SK-N-SH (cell line): ENCODE data around the gene OPTC. TPM values are rescaled to one million over a fixed set of nuclear protein-coding genes. Genes with fewer than 3 reads are reported as not detected.

ENCODE experiments used
- CTCF ChIA-PET: fragments of 300-600, 350-600 bp; formaldehyde crosslinking; extraction: SDS; loops from one replicate; lab custom pipeline; 2021; lab: Yijun Ruan, JAX
- POLR2A ChIA-PET: fragments of 350-600 bp; sonication (Branson Sonifier 250); formaldehyde crosslinking; extraction: SDS; loops from one replicate; lab custom pipeline; 2020; ENCODE audit warnings: antibody characterized with exemption, inconsistent platforms; lab: Yijun Ruan, JAX
- DNase-seq: peaks from one replicate; pipeline ENCODE4 v3.0.0; 2012
- H2AFZ ChIP-seq: fragments of 200-600 bp; sonication (generic); 2 replicates; pipeline ENCODE4 v1.8.1; 2016; ENCODE audit warnings: antibody characterized with exemption, mild to moderate bottlenecking, low read depth
- H3F3A ChIP-seq: fragments of 200-600 bp; sonication (generic); replicated peaks from 2 replicates; pipeline ENCODE3; 2016; ENCODE audit warnings: antibody characterized with exemption, mild to moderate bottlenecking; ENCODE audit not compliant: insufficient read depth
- H3K27ac ChIP-seq, 2 experiments: fragments of 200-500 bp in 1 of 2; fragments of 200-600 bp in 1 of 2; sonication (Bioruptor generic) in 1 of 2; sonication (generic), shearing (Covaris generic) in 1 of 2; 2 replicates each; pipeline versions ENCODE4 v1.5.1 to v1.6.1; 2014 to 2016; ENCODE audit warnings: low read depth in 2 of 2, inconsistent platforms in 1 of 2, low read length in 1 of 2, mild to moderate bottlenecking in 1 of 2, mixed read lengths in 1 of 2
- H3K27me3 ChIP-seq: fragments of 200-600 bp; sonication (generic), shearing (Covaris generic); 2 replicates; pipeline ENCODE4 v1.6.1; 2016; ENCODE audit warnings: mixed run types; ENCODE audit not compliant: insufficient read depth
- H3K36me3 ChIP-seq, 2 experiments: fragments of 200-500 bp in 1 of 2; fragments of 200-600 bp in 1 of 2; sonication (Bioruptor generic) in 1 of 2; sonication (generic) in 1 of 2; replicated peaks in 1 of 2; 2 replicates each; pipeline versions ENCODE3 to v1.5.1; 2014 to 2016; ENCODE audit warnings: low read length in 1 of 2, mild to moderate bottlenecking in 1 of 2; ENCODE audit not compliant: insufficient read depth in 2 of 2, control insufficient read depth in 1 of 2
- H3K4me1 ChIP-seq, 2 experiments: fragments of 200-500 bp in 1 of 2; fragments of 200-600 bp in 1 of 2; sonication (Bioruptor generic) in 1 of 2; sonication (generic), shearing (Covaris generic) in 1 of 2; 2 replicates each; pipeline versions ENCODE4 v1.5.1 to v1.6.1; 2014 to 2016; ENCODE audit warnings: low read depth in 1 of 2, low read length in 1 of 2, mixed run types in 1 of 2; ENCODE audit not compliant: insufficient read depth in 2 of 2, control insufficient read depth in 1 of 2
- H3K4me2 ChIP-seq: fragments of 200-600 bp; sonication (generic), shearing (Covaris generic); 2 replicates; pipeline ENCODE4 v1.6.1; 2017; ENCODE audit warnings: mixed run types
- H3K4me3 ChIP-seq, 2 experiments: fragments of 200-500 bp in 1 of 2; fragments of 200-600 bp in 1 of 2; sonication (Bioruptor generic) in 1 of 2; sonication (generic), shearing (Covaris generic) in 1 of 2; 2 replicates each; pipeline versions ENCODE4 v1.5.1 to v1.8.1; 2014 to 2016; ENCODE audit warnings: low read depth in 2 of 2, inconsistent platforms in 1 of 2, low read length in 1 of 2, mild to moderate bottlenecking in 1 of 2, mixed read lengths in 1 of 2, moderate library complexity in 1 of 2
- H3K79me2 ChIP-seq: fragments of 200-600 bp; sonication (generic); 2 replicates; pipeline ENCODE4 v1.8.1; 2017; ENCODE audit warnings: mild to moderate bottlenecking; ENCODE audit not compliant: insufficient read depth
- H3K9ac ChIP-seq: fragments of 200-600 bp; sonication (generic); 2 replicates; pipeline ENCODE4 v1.6.1; 2017; ENCODE audit warnings: mixed run types
- H3K9me2 ChIP-seq: fragments of 200-600 bp; sonication (generic); 2 replicates; pipeline ENCODE4 v1.6.1; 2017; ENCODE audit warnings: mixed run types
- H3K9me3 ChIP-seq: fragments of 200-600 bp; sonication (generic); 2 replicates; pipeline ENCODE4 v1.6.1; 2017; ENCODE audit warnings: mixed run types, mild to moderate bottlenecking, moderate library complexity
- H4K20me1 ChIP-seq: fragments of 200-600 bp; sonication (generic); 2 replicates; pipeline ENCODE4 v1.6.1; 2017; ENCODE audit warnings: mild to moderate bottlenecking, mixed run types; ENCODE audit not compliant: insufficient read depth
- CHD2 ChIP-seq: fragments of 150-350 bp; IDR thresholded peaks from 2 replicates; pipeline ENCODE4 v1.6.1; 2018; ENCODE audit warnings: low read length; ENCODE audit not compliant: partially characterized antibody
- ELF1 ChIP-seq: IDR thresholded peaks from 2 replicates; pipeline ENCODE4 v1.4.0; 2012
- EP300 ChIP-seq, 2 experiments: IDR thresholded peaks; 2 replicates each; pipeline versions ENCODE4 v1.4.0 to v1.6.1; 2012; ENCODE audit warnings: borderline replicate concordance in 1 of 2, low read depth in 1 of 2, low read length in 1 of 2
- FOXJ3 ChIP-seq: sonication (generic); formaldehyde crosslinking; IDR thresholded peaks from 2 replicates; pipeline ENCODE4 v1.5.1; 2020; ENCODE audit warnings: mild to moderate bottlenecking, missing genetic modification reagents
- FOXM1 ChIP-seq: IDR thresholded peaks from 2 replicates; pipeline ENCODE4 v1.4.0; 2012; ENCODE audit warnings: low read depth, mild to moderate bottlenecking
- GABPA ChIP-seq: IDR thresholded peaks from 2 replicates; pipeline ENCODE4 v1.4.0; 2012; ENCODE audit warnings: low read depth, mild to moderate bottlenecking
- GATA2 ChIP-seq: sonication (generic); formaldehyde crosslinking; IDR thresholded peaks from 2 replicates; pipeline ENCODE4 v1.5.0; 2020; ENCODE audit warnings: mild to moderate bottlenecking, missing genetic modification reagents
- MEF2A ChIP-seq: IDR thresholded peaks from 2 replicates; pipeline ENCODE4 v1.4.0; 2012; ENCODE audit warnings: low read depth, borderline replicate concordance
- NFIC ChIP-seq: IDR thresholded peaks from 2 replicates; pipeline ENCODE4 v1.4.0; 2012; ENCODE audit warnings: borderline replicate concordance
- NRF1 ChIP-seq: IDR thresholded peaks from 2 replicates; pipeline ENCODE4 v1.6.1; 2012; ENCODE audit warnings: low read depth, mild to moderate bottlenecking, low read length
- RCOR1 ChIP-seq: fragments of 150-350 bp; IDR thresholded peaks from 2 replicates; pipeline ENCODE4 v1.6.1; 2017; ENCODE audit warnings: antibody characterized with exemption, low read length
- RXRA ChIP-seq: IDR thresholded peaks from 2 replicates; pipeline ENCODE4 v1.4.0; 2012; ENCODE audit warnings: low read depth, mild to moderate bottlenecking, borderline replicate concordance
- SIN3A ChIP-seq: IDR thresholded peaks from 2 replicates; pipeline ENCODE4 v1.6.1; 2012; ENCODE audit warnings: low read depth, mild to moderate bottlenecking, low read length, moderate library complexity, borderline replicate concordance
- TAF1 ChIP-seq: IDR thresholded peaks from 2 replicates; pipeline ENCODE4 v1.6.1; 2012; ENCODE audit warnings: low read depth, mild to moderate bottlenecking, low read length, moderate library complexity, borderline replicate concordance
- WGBS: methylation state at CpG from one replicate; pipeline ENCODE4 v1.1.6; 2017; ENCODE audit warnings: low lambda C conversion rate; 5-methylcytosine and 5-hydroxymethylcytosine counted together
- polyA plus RNA-seq, 3 experiments: library from polyadenylated mRNA; depleted of rRNA; stranded (reverse); fragments of >200 nt; gene quantifications; 2 replicates each; pipeline ENCODE4 v1.2.3, GENCODE V29; 2012
- TF ChIP-seq, protein P1 (sequence below): IDR thresholded peaks from 2 replicates; pipeline ENCODE4 v1.4.0; 2012; ENCODE audit warnings: low read depth, borderline replicate concordance
- TF ChIP-seq, protein P2 (sequence below): IDR thresholded peaks from 2 replicates; pipeline ENCODE4 v1.4.0; 2012; ENCODE audit warnings: low read depth, borderline replicate concordance
- TF ChIP-seq, protein P3 (sequence below): IDR thresholded peaks from 2 replicates; pipeline ENCODE4 v1.6.1; 2012; ENCODE audit warnings: mild to moderate bottlenecking, low read depth, low read length, moderate library complexity
- TF ChIP-seq, protein P4 (sequence below): fragments of 150-350 bp; IDR thresholded peaks from 2 replicates; pipeline ENCODE4 v1.6.1; 2016; ENCODE audit warnings: mild to moderate bottlenecking, low read depth, low read length
- TF ChIP-seq, protein P5 (sequence below): IDR thresholded peaks from 2 replicates; pipeline ENCODE4; 2012
- TF ChIP-seq, protein P6 (sequence below): fragments of 200-600 bp; sonication (generic); IDR thresholded peaks from 2 replicates; pipeline ENCODE4 v1.6.1; 2017; ENCODE audit warnings: antibody characterized with exemption, mild to moderate bottlenecking, moderate library complexity

OPTC gene
- polyA plus RNA-seq, 1 of the 3 experiments (the other 2 are of a cell fraction), result not detected

DNA sequence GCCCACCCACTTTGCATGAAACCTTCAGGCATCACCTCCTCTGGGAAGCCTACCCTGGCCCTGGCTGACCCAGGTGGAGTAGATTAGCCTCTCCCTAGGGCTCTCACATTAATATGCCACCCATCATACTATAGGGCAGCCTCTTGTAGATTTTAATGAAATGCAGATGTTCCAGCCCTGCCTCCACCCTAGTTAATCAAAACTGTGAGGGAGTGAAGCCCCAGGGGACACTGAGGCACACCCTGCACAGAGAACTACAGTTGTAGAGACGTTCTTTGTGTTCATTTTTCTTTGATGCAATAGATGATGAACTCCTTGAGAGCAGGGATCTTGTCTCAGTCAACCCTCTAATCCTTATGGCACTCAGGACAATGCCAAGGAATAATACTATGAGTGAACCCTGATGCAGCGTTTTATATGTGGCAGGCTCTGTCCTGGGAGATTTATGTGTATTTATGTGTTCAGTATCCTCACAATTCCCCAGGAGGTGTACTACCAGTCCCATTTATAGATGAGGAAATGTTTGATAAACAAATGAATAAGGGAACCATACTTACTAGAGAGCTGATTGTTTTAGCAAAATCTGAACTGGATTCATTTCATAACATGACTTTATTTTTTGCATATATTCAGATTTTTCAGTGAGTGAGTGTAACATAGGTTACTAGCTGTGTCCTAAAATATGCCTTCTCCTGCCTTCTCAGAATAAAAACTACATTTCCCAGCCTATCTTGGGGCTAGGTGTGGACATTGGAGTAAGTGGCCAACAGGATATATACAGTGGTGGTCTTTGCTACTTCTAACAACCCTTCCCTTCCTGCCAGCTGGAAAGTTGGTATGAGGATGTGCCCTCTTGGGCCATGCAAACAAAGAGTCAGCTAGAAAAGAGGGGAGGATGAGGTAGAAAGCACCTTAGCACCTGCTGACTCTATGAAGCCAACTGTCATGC lies 41.8 kb upstream of the OPTC start:
- no peaks in the 10 kb centered on the region for H3K9me2 ChIP-seq
- POLR2A ChIA-PET, result no interaction called here
- 22% methylated on average over 2 of the region's 2 CpGs for WGBS
- H2AFZ ChIP-seq, result no peak overlapping the region
- peaks cover 0 to 16% of the 10 kb centered on the region in 2 experiments; a peak in 3 of 4 replicates for H3K4me1 ChIP-seq
- no peak overlapping the region for H3K9ac ChIP-seq
- H3K36me3 ChIP-seq, result no peaks in the 10 kb centered on the region
- H4K20me1 ChIP-seq, result no peaks in the 10 kb centered on the region
- H3K79me2 ChIP-seq, result no peaks in the 10 kb centered on the region
- H3K9me3 ChIP-seq, result no peaks in the 10 kb centered on the region
- H3K4me3 ChIP-seq, result no peak overlapping the region
- TF ChIP-seq CHD2 (no peak), TAF1 (no peak), ELF1 (no peak), FOXJ3 (CRISPR knock-in tag) (no peak), GATA2 (CRISPR knock-in tag) (no peak), FOXM1 (no peak), NRF1 (no peak), GABPA (no peak), RCOR1 (no peak), MEF2A (no peak), RXRA (no peak), SIN3A (no peak), NFIC (no peak), EP300 (IDR thresholded peaks at IDR 0.05; ENCODE audit: borderline replicate concordance in 1 of 2, low read depth in 1 of 2, low read length in 1 of 2) (no peak)
- TF ChIP-seq, protein P1, sequence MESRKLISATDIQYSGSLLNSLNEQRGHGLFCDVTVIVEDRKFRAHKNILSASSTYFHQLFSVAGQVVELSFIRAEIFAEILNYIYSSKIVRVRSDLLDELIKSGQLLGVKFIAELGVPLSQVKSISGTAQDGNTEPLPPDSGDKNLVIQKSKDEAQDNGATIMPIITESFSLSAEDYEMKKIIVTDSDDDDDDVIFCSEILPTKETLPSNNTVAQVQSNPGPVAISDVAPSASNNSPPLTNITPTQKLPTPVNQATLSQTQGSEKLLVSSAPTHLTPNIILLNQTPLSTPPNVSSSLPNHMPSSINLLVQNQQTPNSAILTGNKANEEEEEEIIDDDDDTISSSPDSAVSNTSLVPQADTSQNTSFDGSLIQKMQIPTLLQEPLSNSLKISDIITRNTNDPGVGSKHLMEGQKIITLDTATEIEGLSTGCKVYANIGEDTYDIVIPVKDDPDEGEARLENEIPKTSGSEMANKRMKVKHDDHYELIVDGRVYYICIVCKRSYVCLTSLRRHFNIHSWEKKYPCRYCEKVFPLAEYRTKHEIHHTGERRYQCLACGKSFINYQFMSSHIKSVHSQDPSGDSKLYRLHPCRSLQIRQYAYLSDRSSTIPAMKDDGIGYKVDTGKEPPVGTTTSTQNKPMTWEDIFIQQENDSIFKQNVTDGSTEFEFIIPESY, result no peak
- TF ChIP-seq, protein P2, sequence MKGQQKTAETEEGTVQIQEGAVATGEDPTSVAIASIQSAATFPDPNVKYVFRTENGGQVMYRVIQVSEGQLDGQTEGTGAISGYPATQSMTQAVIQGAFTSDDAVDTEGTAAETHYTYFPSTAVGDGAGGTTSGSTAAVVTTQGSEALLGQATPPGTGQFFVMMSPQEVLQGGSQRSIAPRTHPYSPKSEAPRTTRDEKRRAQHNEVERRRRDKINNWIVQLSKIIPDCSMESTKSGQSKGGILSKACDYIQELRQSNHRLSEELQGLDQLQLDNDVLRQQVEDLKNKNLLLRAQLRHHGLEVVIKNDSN, result no peak
- TF ChIP-seq, protein P3, sequence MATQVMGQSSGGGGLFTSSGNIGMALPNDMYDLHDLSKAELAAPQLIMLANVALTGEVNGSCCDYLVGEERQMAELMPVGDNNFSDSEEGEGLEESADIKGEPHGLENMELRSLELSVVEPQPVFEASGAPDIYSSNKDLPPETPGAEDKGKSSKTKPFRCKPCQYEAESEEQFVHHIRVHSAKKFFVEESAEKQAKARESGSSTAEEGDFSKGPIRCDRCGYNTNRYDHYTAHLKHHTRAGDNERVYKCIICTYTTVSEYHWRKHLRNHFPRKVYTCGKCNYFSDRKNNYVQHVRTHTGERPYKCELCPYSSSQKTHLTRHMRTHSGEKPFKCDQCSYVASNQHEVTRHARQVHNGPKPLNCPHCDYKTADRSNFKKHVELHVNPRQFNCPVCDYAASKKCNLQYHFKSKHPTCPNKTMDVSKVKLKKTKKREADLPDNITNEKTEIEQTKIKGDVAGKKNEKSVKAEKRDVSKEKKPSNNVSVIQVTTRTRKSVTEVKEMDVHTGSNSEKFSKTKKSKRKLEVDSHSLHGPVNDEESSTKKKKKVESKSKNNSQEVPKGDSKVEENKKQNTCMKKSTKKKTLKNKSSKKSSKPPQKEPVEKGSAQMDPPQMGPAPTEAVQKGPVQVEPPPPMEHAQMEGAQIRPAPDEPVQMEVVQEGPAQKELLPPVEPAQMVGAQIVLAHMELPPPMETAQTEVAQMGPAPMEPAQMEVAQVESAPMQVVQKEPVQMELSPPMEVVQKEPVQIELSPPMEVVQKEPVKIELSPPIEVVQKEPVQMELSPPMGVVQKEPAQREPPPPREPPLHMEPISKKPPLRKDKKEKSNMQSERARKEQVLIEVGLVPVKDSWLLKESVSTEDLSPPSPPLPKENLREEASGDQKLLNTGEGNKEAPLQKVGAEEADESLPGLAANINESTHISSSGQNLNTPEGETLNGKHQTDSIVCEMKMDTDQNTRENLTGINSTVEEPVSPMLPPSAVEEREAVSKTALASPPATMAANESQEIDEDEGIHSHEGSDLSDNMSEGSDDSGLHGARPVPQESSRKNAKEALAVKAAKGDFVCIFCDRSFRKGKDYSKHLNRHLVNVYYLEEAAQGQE, result no peak
- TF ChIP-seq, protein P4, sequence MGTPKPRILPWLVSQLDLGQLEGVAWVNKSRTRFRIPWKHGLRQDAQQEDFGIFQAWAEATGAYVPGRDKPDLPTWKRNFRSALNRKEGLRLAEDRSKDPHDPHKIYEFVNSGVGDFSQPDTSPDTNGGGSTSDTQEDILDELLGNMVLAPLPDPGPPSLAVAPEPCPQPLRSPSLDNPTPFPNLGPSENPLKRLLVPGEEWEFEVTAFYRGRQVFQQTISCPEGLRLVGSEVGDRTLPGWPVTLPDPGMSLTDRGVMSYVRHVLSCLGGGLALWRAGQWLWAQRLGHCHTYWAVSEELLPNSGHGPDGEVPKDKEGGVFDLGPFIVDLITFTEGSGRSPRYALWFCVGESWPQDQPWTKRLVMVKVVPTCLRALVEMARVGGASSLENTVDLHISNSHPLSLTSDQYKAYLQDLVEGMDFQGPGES, result no peak
- TF ChIP-seq, protein P5, sequence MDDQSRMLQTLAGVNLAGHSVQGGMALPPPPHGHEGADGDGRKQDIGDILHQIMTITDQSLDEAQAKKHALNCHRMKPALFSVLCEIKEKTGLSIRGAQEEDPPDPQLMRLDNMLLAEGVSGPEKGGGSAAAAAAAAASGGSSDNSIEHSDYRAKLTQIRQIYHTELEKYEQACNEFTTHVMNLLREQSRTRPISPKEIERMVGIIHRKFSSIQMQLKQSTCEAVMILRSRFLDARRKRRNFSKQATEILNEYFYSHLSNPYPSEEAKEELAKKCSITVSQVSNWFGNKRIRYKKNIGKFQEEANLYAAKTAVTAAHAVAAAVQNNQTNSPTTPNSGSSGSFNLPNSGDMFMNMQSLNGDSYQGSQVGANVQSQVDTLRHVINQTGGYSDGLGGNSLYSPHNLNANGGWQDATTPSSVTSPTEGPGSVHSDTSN, result no peak
- TF ChIP-seq, protein P6, sequence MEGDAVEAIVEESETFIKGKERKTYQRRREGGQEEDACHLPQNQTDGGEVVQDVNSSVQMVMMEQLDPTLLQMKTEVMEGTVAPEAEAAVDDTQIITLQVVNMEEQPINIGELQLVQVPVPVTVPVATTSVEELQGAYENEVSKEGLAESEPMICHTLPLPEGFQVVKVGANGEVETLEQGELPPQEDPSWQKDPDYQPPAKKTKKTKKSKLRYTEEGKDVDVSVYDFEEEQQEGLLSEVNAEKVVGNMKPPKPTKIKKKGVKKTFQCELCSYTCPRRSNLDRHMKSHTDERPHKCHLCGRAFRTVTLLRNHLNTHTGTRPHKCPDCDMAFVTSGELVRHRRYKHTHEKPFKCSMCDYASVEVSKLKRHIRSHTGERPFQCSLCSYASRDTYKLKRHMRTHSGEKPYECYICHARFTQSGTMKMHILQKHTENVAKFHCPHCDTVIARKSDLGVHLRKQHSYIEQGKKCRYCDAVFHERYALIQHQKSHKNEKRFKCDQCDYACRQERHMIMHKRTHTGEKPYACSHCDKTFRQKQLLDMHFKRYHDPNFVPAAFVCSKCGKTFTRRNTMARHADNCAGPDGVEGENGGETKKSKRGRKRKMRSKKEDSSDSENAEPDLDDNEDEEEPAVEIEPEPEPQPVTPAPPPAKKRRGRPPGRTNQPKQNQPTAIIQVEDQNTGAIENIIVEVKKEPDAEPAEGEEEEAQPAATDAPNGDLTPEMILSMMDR, result no peak
- TF ChIP-seq, all 33 proteins: peak for 0
- CTCF ChIA-PET, result interaction anchor here (1.0 to 2.9 kb wide), 6 partner anchors 11 to 185 kb away, joined by 3 to 15 read pairs (median 6); no protein-coding TSS in a partner anchor
- Histone ChIP-seq H3K27me3 (peaks cover 8% of the 10 kb centered on the region; the same call in 1 of the 2 replicates), H3K4me2 (no peak overlapping the region), H3F3A (no peaks in the 10 kb centered on the region), H3K27ac (no peak overlapping the region)
- DNase-seq, result peak; percentile 48
